Duodenal mucosa (tissue), 2 donors: ENCODE results near the gene PPP2R2B.

Experiments
- H3K27ac ChIP-seq: one replicate; pipeline ENCODE4 v1.7.0; 2013; ENCODE audit warnings: low read depth, low read length
- H3K27me3 ChIP-seq, 2 donors: one replicate each; pipeline ENCODE4 v1.7.0; 2013; ENCODE audit warnings: low read length in 2 of 2, control low read depth in 1 of 2; ENCODE audit not compliant: insufficient read depth in 2 of 2, control insufficient read depth in 1 of 2
- H3K36me3 ChIP-seq, 2 donors: one replicate each; pipeline ENCODE4 v1.7.0; 2013; ENCODE audit warnings: low read length in 2 of 2, control low read depth in 1 of 2; ENCODE audit not compliant: insufficient read depth in 2 of 2, control insufficient read depth in 1 of 2
- H3K4me1 ChIP-seq, 2 donors: one replicate each; pipeline ENCODE4 v1.7.0; 2013; ENCODE audit warnings: low read length in 2 of 2, control low read depth in 1 of 2; ENCODE audit not compliant: insufficient read depth in 2 of 2, control insufficient read depth in 1 of 2
- H3K4me3 ChIP-seq, 2 donors: one replicate each; pipeline ENCODE4 v1.7.0; 2013; ENCODE audit warnings: low read length in 2 of 2, low read depth in 1 of 2
- H3K9ac ChIP-seq, 2 donors: one replicate each; pipeline ENCODE4 v1.7.0; 2013; ENCODE audit warnings: low read length in 2 of 2, low read depth in 1 of 2
- H3K9me3 ChIP-seq, 2 donors: one replicate each; pipeline ENCODE4 v1.7.0; 2013; ENCODE audit warnings: low read length in 2 of 2, control low read depth in 1 of 2; ENCODE audit not compliant: control insufficient read depth in 1 of 2

The PPP2R2B gene

DNA sequence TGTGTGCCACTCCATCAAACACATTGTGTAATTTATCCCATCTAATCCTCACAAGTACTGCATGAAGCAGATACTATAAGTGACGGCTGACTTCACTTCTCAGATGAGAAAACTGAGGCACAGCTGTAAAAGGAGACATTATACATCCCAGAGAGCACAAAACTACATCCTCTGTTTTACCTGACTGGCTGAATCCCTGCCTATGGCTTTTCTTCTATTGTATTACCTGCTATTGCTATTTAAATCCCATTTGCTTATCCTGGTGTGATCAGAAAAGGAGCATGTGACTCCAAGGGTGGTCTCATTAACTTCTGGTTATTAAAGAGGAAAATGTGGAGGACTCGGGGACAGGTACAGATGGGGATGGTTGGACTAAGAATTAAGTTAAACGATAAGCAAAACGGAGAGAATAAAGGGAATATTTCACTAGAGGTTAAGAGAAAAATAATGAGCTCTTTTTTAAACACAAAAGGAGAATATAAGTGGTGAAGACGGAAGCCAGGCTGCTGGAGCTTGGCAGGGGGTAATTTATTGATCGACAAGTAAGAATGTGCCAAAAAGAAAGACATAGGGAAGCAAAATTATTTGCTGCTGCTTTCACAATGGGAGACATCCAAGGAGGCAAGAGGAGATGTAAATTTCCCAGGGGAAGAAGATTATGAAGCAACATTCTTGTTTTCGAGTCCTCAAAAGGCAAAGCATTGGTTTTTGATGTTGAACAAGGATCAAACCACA lies 206.8 kb downstream of the PPP2R2B start:
- Histone ChIP-seq H3K9me3 (no peaks in the 10 kb centered on the region), H3K36me3 (no peaks in the 10 kb centered on the region), H3K4me1 (no peaks in the 10 kb centered on the region), H3K4me3 (no peak overlapping the region), H3K9ac (no peak overlapping the region), H3K27ac (no peak overlapping the region), H3K27me3 (no peaks in the 10 kb centered on the region)

GRCh38 chr5:146669656-146670055 lies 208.9 kb downstream of the PPP2R2B start:
- H3K36me3 ChIP-seq = no peaks in the 10 kb centered on the region
- H3K4me3 ChIP-seq = no peak overlapping the region
- H3K9ac ChIP-seq = no peak overlapping the region
- no peaks in the 10 kb centered on the region for H3K27me3 ChIP-seq
- no peaks in the 10 kb centered on the region for H3K9me3 ChIP-seq
- H3K27ac ChIP-seq = no peak overlapping the region
- H3K4me1 ChIP-seq = no peaks in the 10 kb centered on the region

GRCh38 chr5:146667633-146668272 lies 210.8 kb downstream of the PPP2R2B start:
- H3K4me1 ChIP-seq = no peaks in the 10 kb centered on the region
- H3K27ac ChIP-seq = no peak overlapping the region
- H3K36me3 ChIP-seq = no peaks in the 10 kb centered on the region
- no peaks in the 10 kb centered on the region for H3K27me3 ChIP-seq
- H3K9ac ChIP-seq = no peak overlapping the region
- H3K9me3 ChIP-seq = no peaks in the 10 kb centered on the region
- no peak overlapping the region for H3K4me3 ChIP-seq

DNA sequence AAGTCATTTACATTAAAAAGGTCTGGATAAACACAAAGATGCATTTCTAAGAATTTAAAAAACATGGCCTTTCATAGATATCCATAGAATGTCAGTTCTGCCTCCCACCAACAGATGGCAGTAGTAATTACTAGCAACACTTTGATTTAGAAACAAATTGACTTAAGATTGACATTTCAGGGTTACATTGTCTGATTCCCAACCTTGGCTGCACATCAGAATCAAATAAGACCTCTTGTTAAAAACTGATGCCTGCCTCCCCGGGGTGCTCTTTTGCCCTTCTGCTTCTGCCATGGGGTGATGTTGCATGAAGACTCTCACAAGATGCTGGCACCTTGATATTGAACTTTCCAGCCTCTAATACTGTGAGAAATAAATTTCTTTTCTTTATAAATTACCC lies 216.3 kb downstream of the PPP2R2B start:
- Histone ChIP-seq H3K27me3 (no peaks in the 10 kb centered on the region), H3K36me3 (no peaks in the 10 kb centered on the region), H3K27ac (no peak overlapping the region), H3K9ac (no peak overlapping the region), H3K4me3 (no peak overlapping the region), H3K9me3 (no peaks in the 10 kb centered on the region), H3K4me1 (no peaks in the 10 kb centered on the region)

- H3K9ac ChIP-seq = no peak overlapping the region
- H3K36me3 ChIP-seq = no peaks in the 10 kb centered on the region
- no peak overlapping the region for H3K27ac ChIP-seq
- no peak overlapping the region for H3K4me3 ChIP-seq
- H3K9me3 ChIP-seq = no peaks in the 10 kb centered on the region
- no peaks in the 10 kb centered on the region for H3K4me1 ChIP-seq
- no peaks in the 10 kb centered on the region for H3K27me3 ChIP-seq
These were observed 218.1 kb downstream of the PPP2R2B start for GRCh38 chr5:146660376-146660960.

DNA sequence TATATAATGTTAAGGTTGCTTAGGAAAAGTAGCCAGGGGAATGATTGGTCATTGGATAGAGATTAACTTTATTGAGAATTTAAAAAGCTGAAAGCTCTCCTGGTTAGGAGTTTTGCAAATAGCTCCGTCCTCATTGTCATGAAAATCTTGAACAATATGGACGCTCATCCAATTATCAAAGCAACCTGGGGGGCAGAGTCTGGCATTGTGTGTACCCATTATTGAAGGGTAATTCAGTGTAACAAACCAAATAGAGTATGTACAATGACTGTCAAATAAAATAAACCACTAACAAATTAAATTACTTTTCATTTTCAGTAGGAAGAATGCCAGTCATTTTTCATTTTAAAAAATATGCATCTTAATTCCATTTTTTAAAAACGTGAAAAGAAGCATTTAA lies 218.6 kb downstream of the PPP2R2B start:
- Histone ChIP-seq H3K27me3 (no peaks in the 10 kb centered on the region), H3K4me1 (no peaks in the 10 kb centered on the region), H3K36me3 (no peaks in the 10 kb centered on the region), H3K4me3 (no peak overlapping the region), H3K27ac (no peak overlapping the region), H3K9ac (no peak overlapping the region), H3K9me3 (no peaks in the 10 kb centered on the region)

DNA sequence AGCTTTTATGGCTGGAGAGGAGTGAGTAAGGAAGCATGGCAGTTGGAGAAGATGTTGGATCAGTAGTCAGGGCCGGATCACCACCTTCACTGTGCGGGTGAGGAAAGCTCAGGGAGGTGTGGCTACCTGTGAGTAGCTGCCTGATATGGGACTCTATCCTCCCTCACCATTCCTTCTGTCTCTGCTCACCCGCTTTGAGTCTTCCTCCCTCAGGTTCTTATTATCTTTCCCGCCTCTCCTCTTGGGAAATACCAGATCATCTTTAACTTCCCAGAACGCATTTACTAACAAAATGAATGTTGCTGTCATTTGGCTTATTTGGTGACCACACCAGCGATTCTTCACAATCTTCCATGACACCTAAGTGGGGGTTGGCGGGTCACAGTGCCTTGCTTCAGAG lies 221.9 kb downstream of the PPP2R2B start:
- Histone ChIP-seq H3K4me1 (no peaks in the 10 kb centered on the region), H3K27me3 (no peaks in the 10 kb centered on the region), H3K9ac (no peak overlapping the region), H3K4me3 (no peak overlapping the region), H3K36me3 (no peaks in the 10 kb centered on the region), H3K9me3 (no peaks in the 10 kb centered on the region), H3K27ac (no peak overlapping the region)

GRCh38 chr5:146653560-146653959 lies 225.0 kb downstream of the PPP2R2B start:
- Histone ChIP-seq H3K4me1 (no peaks in the 10 kb centered on the region), H3K36me3 (no peaks in the 10 kb centered on the region), H3K27me3 (no peaks in the 10 kb centered on the region), H3K9me3 (no peaks in the 10 kb centered on the region), H3K9ac (no peak overlapping the region), H3K4me3 (no peak overlapping the region), H3K27ac (no peak overlapping the region)

- Histone ChIP-seq H3K36me3 (no peaks in the 10 kb centered on the region), H3K9me3 (no peaks in the 10 kb centered on the region), H3K9ac (no peak overlapping the region), H3K27ac (no peak overlapping the region), H3K4me3 (no peak overlapping the region), H3K27me3 (no peaks in the 10 kb centered on the region), H3K4me1 (no peaks in the 10 kb centered on the region)
These were observed 226.0 kb downstream of the PPP2R2B start for GRCh38 chr5:146652547-146652946.

GRCh38 chr5:146647656-146648199 lies 230.8 kb downstream of the PPP2R2B start:
- Histone ChIP-seq H3K4me1 (no peaks in the 10 kb centered on the region), H3K4me3 (no peak overlapping the region), H3K9ac (no peak overlapping the region), H3K27me3 (no peaks in the 10 kb centered on the region), H3K27ac (no peak overlapping the region), H3K9me3 (no peaks in the 10 kb centered on the region), H3K36me3 (no peaks in the 10 kb centered on the region)
